Cardiac muscle cell (in vitro differentiated cells and primary cell): ENCODE results near the gene LRRC2. TPM values are rescaled to one million over a fixed set of nuclear protein-coding genes. Genes with fewer than 3 reads are reported as not detected.

Source experiments
- DNase-seq, 2 donors: peaks; one replicate each; pipeline versions ENCODE4 v3.0.0 to v3.0.0-alpha.2; 2010 to 2017; ENCODE audit warnings: low read depth in 1 of 2, low spot score in 1 of 2
- H3K27ac ChIP-seq: fragments of 200-600 bp; sonication (generic); 2 replicates; pipeline ENCODE4 v1.5.1; 2016
- H3K27me3 ChIP-seq: fragments of 200-600 bp; sonication (generic); 2 replicates; pipeline ENCODE4 v1.6.0; 2016; ENCODE audit warnings: control low read depth
- H3K36me3 ChIP-seq: fragments of 200-600 bp; sonication (generic); 2 replicates; pipeline ENCODE4 v1.5.1; 2016; ENCODE audit warnings: control low read depth
- H3K4me1 ChIP-seq: fragments of 200-600 bp; sonication (generic); 2 replicates; pipeline ENCODE4 v1.8.1; 2017; ENCODE audit warnings: low read depth, mild to moderate bottlenecking, mixed run types
- H3K4me3 ChIP-seq: fragments of 200-600 bp; sonication (generic); 2 replicates; pipeline ENCODE4 v1.5.1; 2016; ENCODE audit warnings: mild to moderate bottlenecking
- H3K9me3 ChIP-seq: fragments of 200-600 bp; sonication (generic); 2 replicates; pipeline ENCODE4 v1.5.1; 2017; ENCODE audit warnings: low read depth, mild to moderate bottlenecking, control low read depth
- polyA plus RNA-seq: library from polyadenylated mRNA; unstranded; fragments of >200 nt; fragmentation: Nextera tagmentation; extraction: Ambion mirVana; gene quantifications from 2 replicates; pipeline ENCODE4 v1.2.1, GENCODE V29; 2016
- total RNA-seq: library from RNA; depleted of rRNA; stranded (reverse); fragments of >200 nt; gene quantifications from 2 replicates; pipeline ENCODE4 v1.2.3, GENCODE V29; 2016
- TF ChIP-seq, protein P1 (sequence below): IDR thresholded peaks from 2 replicates; pipeline ENCODE4 v1.5.1; 2012; ENCODE audit warnings: low read depth, mild to moderate bottlenecking, low read length

LRRC2 gene
- total and polyA plus RNA-seq, 2 experiments from 2014 or later: 0.77 to 1.6 TPM

DNA sequence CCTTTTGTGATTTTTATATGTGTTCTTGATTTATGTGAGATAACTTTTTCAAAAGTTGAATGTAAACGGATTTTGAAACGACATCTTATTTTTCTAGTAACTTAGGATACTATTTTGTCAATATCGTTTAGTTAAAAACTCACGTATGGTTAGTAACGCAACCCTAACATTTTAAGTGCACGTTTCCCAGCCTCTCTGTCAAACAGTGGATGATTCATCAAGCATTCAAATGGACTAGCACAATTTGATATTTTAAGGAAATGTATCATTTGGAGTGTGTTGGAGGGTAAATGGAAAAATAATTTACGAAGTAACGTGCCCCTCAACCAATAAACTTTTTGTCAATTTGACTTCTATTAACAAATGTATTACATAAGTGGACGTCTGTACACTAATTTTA is 45.0 kb downstream of the LRRC2 start:
- Histone ChIP-seq H3K27ac (no peak overlapping the region), H3K4me3 (no peak overlapping the region), H3K36me3 (no peaks in the 10 kb centered on the region), H3K9me3 (no peaks in the 10 kb centered on the region), H3K4me1 (no peaks in the 10 kb centered on the region), H3K27me3 (no peaks in the 10 kb centered on the region)
- DNase-seq: no peak
- TF ChIP-seq, protein P1, sequence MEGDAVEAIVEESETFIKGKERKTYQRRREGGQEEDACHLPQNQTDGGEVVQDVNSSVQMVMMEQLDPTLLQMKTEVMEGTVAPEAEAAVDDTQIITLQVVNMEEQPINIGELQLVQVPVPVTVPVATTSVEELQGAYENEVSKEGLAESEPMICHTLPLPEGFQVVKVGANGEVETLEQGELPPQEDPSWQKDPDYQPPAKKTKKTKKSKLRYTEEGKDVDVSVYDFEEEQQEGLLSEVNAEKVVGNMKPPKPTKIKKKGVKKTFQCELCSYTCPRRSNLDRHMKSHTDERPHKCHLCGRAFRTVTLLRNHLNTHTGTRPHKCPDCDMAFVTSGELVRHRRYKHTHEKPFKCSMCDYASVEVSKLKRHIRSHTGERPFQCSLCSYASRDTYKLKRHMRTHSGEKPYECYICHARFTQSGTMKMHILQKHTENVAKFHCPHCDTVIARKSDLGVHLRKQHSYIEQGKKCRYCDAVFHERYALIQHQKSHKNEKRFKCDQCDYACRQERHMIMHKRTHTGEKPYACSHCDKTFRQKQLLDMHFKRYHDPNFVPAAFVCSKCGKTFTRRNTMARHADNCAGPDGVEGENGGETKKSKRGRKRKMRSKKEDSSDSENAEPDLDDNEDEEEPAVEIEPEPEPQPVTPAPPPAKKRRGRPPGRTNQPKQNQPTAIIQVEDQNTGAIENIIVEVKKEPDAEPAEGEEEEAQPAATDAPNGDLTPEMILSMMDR: no peak

DNA sequence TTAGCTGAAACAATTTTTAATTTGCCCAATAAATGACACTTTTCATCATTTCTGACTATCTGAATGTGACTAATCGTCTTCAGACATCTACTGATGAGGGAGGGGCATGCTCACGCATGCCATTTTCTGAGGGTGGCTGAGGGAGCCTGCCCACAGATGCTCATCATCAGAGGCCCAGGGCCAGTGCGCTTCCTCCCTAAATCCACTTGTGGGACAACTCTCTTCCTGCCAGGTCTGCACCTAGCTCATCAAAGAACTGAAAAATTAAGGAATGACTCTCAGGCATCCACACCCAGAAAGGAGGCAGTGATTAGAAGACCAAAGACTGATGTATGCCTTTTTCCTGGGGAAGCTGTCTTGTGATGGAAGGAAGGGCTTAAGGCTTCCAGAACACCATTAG is 45.6 kb downstream of the LRRC2 start:
- H3K36me3 ChIP-seq: no peaks in the 10 kb centered on the region
- H3K27ac ChIP-seq: no peak overlapping the region
- no peaks in the 10 kb centered on the region for H3K27me3 ChIP-seq
- no peak for DNase-seq
- TF ChIP-seq, protein P1: no peak
- no peak overlapping the region for H3K4me3 ChIP-seq
- no peaks in the 10 kb centered on the region for H3K4me1 ChIP-seq
- H3K9me3 ChIP-seq: no peaks in the 10 kb centered on the region

DNA sequence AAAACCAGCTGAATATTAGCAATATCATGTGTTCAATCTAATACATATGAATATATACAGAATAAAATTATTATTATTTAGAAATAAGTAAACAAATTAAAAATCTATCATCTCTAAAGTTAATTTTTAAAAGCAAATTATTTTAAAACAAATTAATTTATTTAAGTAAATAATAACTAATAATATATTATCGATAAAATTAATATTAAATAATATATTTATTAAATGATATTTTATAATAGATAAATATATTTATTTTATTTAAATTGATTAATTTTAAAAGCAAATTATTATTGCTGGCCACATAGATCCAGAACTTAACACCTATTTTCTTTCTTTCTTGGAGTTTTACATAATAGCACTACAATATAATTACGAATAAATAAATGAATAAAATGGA is 46.1 kb downstream of the LRRC2 start:
- no peaks in the 10 kb centered on the region for H3K36me3 ChIP-seq
- no peaks in the 10 kb centered on the region for H3K27me3 ChIP-seq
- TF ChIP-seq, protein P1: no peak

DNA sequence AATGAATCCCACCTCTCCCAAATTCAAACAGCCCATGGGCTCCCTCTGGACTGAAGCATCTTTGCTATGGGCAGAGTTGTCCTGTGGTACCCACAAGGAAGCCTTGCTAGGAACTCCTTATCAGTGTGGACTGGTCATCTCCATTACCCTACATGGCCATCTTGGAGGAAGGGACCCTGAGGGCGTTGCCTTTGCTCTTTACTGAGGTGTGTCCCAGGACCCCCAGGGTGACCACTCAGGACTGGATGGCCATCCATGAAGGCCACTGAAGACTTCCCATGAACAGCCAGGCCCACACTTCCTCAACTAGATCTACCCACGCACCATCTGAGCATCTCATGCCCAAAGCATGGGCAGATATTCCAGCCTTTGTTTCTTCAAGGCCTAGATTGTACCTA is 48.3 kb downstream of the LRRC2 start:
- Histone ChIP-seq H3K4me1 (no peaks in the 10 kb centered on the region), H3K27ac (no peak overlapping the region), H3K36me3 (no peaks in the 10 kb centered on the region), H3K27me3 (no peaks in the 10 kb centered on the region), H3K9me3 (no peaks in the 10 kb centered on the region), H3K4me3 (no peak overlapping the region)
- DNase-seq: no peak
- TF ChIP-seq, protein P1: no peak

More for the DNA sequence above, 46.1 kb downstream of the LRRC2 start:
- DNase-seq: no peak
- Histone ChIP-seq H3K9me3 (no peaks in the 10 kb centered on the region), H3K4me3 (no peak overlapping the region), H3K4me1 (no peaks in the 10 kb centered on the region), H3K27ac (no peak overlapping the region)

DNA sequence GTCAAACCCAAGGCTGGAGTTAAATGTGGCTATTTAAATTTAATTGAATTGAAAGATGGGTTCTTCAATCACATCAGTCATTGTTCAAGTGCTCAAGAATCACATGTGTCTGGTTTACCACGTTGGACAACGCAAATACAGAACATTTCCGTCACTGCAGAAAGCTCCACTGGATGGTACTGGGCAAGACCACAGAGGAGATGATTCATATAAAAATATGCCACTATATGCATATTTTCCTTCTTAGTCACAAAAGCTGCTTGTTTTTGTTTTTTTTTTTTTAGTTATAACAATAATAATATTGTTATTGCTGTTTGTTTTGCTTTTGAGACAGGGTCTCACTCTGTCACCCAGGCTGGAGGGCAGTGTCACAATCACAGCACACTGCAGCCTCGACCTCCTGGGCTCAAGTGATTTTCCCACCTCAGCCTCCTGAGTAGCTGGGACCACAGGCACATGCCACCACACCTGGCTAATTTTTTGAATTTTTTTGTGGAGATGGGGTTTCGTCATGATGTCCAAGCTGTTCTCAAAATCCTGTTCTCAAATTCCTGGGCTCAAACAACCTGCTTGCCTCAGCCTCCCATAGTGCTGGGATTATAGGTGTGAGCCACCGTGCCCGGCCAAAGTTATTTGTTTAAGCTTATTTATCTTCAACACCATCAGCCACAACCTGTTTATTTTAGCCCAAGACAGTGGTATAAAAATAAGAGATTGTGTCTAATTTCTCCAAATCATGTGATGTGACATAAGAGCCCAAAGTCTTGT is 48.9 kb downstream of the LRRC2 start:
- no peaks in the 10 kb centered on the region for H3K9me3 ChIP-seq
- H3K4me1 ChIP-seq: no peaks in the 10 kb centered on the region
- H3K36me3 ChIP-seq: no peaks in the 10 kb centered on the region
- no peaks in the 10 kb centered on the region for H3K27me3 ChIP-seq
- no peak overlapping the region for H3K4me3 ChIP-seq
- peak in 1 of 2 donors; percentile 60 for DNase-seq
- H3K27ac ChIP-seq: no peak overlapping the region
- TF ChIP-seq, protein P1: no peak
